ENCODE results near the gene COX14. TPM values are rescaled to one million over a fixed set of nuclear protein-coding genes. Genes with fewer than 3 reads are reported as not detected.
A peak's percentile ranks its signal among the peaks of the same experiment; 100 is the strongest.

The COX14 gene
- polyA plus RNA-seq, 4 donors = 35.6 to 54.2 (median 52.2) TPM

DNA sequence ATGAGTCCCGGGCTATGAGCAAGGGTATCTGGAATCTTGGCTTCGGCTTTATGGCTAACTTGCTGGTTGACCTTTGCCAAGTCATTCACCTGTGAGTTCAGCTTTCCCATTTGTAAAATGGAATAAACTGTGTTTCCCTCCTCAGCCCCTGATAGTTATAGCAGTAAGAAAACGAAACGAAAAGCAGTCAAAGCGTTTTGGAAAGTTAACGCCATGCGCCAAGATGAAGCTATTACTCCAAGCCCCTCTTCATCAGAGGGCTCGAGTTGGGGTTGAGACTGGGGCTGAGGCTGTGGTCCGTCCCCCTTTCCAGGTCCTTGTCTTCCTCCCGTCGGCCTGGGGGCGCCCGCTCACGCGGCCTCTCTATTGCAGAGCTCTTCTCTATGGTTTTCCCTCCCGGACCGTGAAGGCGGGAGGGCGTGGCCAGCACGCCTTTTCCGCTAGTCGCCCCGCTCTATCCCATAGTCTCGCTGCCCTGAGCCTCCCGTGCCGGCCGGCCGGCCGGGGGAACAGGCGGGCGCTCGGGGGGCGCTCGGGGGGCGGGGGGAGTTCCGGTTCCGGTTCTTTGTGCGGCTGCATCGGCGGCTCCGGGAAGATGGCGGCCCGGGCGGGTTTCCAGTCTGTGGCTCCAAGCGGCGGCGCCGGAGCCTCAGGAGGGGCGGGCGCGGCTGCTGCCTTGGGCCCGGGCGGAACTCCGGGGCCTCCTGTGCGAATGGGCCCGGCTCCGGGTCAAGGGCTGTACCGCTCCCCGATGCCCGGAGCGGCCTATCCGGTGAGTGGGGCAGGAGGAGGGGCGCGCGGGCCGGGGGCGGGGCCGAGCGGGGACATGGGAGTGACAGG lies 27.0 kb upstream of the COX14 start, which contains the start of gene SMARCD1:
SMARCD1 (plus strand) TSS at position 568 of the 840 bp plus-strand sequence; CDS start at position 596, 28 bp downstream.
- peak; percentile 85 to 89 (median 87) for DNase-seq (ENCODE audit: low read depth in 4 of 4, low spot score in 3 of 4)

GRCh38 chr12:50085615-50086072 lies 26.4 kb upstream of the COX14 start:
- DNase-seq (ENCODE audit: low read depth in 4 of 4, low spot score in 3 of 4) = no peak

GRCh38 chr12:50086148-50086547 lies 25.9 kb upstream of the COX14 start:
- no peak for DNase-seq (ENCODE audit: low read depth in 4 of 4, low spot score in 3 of 4)

DNA sequence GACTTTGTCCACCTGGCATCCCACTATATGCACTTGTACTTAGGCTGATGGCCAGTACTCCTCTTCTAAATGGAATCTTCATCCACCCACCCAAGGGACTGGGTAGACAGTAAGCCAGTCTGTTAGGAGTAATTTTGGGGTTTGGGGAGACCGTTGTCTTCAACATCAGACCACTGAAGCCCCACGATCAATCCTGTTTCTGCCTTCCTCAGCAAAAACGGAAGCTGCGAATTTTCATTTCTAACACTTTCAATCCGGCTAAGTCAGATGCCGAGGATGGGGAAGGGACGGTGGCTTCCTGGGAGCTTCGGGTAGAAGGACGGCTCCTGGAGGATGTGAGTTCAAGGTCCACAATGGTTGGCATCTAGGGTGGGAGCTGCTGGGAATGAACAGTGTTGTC lies 24.9 kb upstream of the COX14 start:
- no peak for DNase-seq (ENCODE audit: low read depth in 4 of 4, low spot score in 3 of 4)

GRCh38 chr12:50087995-50088394 lies 24.0 kb upstream of the COX14 start:
- DNase-seq (ENCODE audit: low read depth in 4 of 4, low spot score in 3 of 4) = no peak

- no peak for DNase-seq (ENCODE audit: low read depth in 4 of 4, low spot score in 3 of 4)
These were observed 23.3 kb upstream of the COX14 start for GRCh38 chr12:50088577-50089335.

GRCh38 chr12:50089730-50090129 lies 22.3 kb upstream of the COX14 start:
- DNase-seq (ENCODE audit: low read depth in 4 of 4, low spot score in 3 of 4) = no peak

DNA sequence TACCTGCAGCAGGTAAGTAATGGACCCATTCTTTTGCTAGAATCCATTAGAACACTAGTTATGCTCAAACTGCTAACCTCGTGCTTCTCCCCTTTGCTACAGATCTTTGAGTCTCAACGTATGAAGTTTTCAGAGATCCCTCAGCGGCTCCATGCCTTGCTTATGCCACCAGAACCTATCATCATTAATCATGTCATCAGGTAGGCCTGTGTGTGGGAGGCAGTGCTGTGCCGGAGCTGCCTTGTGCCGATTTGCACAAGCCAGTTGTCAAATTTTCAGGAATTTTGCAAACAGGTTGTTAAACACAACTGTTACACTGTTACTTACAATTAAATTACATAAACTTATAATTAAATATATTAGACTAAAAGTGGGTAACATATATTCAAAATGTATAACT lies 21.6 kb upstream of the COX14 start:
- no peak for DNase-seq (ENCODE audit: low read depth in 4 of 4, low spot score in 3 of 4)

- no peak for DNase-seq (ENCODE audit: low read depth in 4 of 4, low spot score in 3 of 4)
These were observed 14.1 kb upstream of the COX14 start for GRCh38 chr12:50097952-50098351.

- DNase-seq (ENCODE audit: low read depth in 4 of 4, low spot score in 3 of 4) = no peak
These were observed 12.6 kb upstream of the COX14 start for GRCh38 chr12:50099302-50100008.

DNA sequence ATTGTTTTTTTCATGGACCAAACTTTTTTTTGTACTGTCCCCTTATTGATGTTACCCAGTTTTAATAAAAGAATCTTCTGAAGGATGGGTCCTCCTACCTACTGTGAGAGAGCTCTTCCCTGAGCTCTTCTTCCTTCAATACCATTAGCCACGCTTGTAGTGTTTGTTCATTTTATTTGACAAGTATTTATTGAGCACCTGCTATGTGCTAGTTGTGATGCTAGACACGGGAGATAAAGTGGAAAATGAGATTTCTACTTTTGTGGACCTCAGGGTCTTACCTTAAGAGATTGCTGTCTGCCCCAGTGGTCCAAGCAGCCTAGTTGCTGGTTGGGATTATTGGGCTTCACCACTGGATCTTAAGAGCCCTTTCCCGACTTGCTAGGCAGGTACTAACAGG lies 11.5 kb upstream of the COX14 start:
- no peak for DNase-seq (ENCODE audit: low read depth in 4 of 4, low spot score in 3 of 4)

- DNase-seq (ENCODE audit: low read depth in 4 of 4, low spot score in 3 of 4) = no peak
These were observed 10.4 kb upstream of the COX14 start for GRCh38 chr12:50101663-50102062.

DNA sequence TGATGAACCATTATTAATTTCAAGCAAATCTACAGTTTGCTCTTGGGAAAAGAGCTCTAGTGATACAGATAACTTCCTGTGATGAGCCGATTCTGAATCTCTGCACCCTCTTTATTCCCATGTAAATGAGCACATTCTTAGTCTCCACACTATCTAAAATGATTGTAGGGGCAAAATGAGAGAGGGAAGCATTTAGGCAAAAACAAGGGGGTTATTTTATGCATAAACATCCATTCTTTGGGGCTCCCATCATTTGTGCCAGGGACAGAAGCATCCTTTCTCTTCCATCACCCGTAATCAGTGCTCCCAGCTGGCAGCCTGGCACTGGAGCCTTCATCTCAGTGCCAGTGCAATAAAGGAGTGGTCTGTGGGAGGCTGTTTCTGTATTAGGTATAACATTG lies 9.9 kb upstream of the COX14 start:
- no peak for DNase-seq (ENCODE audit: low read depth in 4 of 4, low spot score in 3 of 4)

- DNase-seq (ENCODE audit: low read depth in 4 of 4, low spot score in 3 of 4) = no peak
These were observed 9.3 kb upstream of the COX14 start for GRCh38 chr12:50102646-50103309.

DNA sequence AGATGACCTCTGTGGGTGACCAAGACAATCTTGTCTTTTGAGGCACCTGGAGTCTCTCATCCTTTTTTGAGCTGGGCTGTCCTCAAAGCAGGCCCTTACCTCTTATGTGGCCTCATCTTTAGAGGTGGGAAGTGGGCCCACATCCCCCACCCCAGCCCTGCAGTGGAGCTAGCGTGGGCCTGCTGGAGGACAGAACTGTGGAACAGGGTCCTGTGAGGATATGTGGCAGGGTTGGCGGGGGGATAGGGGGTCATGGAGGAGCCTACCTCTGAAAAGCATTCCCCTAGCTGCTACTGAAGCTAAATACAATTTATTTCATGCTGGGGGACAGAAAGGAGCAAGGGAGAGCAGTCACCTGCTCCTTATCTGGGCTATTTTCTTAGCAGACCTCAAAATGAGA lies 8.7 kb upstream of the COX14 start:
- no peak for DNase-seq (ENCODE audit: low read depth in 4 of 4, low spot score in 3 of 4)

GRCh38 chr12:50103767-50104321 lies 8.2 kb upstream of the COX14 start, which contains the start of gene GPD1:
GPD1 (plus strand) TSS chr12:50104008; CDS start chr12:50104051, 43 bp downstream.
- peak in 1 of 4 donors; percentile 20 for DNase-seq (ENCODE audit: low read depth in 4 of 4, low spot score in 3 of 4)

DNA sequence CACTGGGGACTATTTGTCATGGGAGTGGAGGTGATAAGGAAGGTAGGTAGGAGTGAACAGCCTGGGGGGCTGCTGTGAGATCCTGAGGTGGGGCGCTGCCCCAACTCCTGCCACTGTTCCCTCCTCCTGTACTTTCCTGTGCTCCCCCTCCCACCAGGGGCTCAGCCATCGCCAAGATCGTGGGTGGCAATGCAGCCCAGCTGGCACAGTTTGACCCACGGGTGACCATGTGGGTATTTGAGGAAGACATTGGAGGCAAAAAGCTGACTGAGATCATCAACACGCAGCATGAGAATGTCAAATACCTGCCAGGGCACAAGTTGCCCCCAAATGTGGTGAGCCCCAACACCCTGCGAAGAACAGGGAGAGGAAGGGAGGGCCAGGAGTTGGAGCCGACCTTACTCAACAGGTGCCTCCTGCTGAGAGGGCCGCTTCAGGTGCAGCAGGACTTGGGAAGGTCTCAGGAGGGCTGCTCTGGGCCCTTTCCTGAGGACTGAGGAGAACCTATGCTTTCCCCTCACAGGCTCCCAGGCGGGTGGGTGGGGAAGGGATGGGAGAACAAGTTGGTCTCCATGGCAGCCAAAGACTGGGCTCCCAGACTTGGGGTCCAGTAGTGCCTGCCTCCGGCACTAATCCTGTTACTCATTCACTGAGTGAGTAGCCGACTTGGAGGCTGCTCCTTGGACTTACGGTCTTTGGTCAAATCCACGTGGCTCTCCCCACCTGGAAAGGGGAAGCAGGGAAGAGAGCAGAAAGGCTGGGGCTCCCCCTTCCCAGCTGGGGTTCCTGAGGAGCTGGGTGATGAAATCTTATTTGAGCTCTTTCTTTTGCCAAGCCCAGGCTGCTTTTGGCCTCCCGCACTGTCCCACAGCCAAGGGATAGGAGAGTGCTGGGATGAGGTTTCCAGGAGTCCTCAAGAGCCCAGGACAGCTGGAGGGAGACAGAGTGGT lies 7.3 kb upstream of the COX14 start:
- DNase-seq (ENCODE audit: low read depth in 4 of 4, low spot score in 3 of 4) = peak in 1 of 4 donors; percentile 45

DNA sequence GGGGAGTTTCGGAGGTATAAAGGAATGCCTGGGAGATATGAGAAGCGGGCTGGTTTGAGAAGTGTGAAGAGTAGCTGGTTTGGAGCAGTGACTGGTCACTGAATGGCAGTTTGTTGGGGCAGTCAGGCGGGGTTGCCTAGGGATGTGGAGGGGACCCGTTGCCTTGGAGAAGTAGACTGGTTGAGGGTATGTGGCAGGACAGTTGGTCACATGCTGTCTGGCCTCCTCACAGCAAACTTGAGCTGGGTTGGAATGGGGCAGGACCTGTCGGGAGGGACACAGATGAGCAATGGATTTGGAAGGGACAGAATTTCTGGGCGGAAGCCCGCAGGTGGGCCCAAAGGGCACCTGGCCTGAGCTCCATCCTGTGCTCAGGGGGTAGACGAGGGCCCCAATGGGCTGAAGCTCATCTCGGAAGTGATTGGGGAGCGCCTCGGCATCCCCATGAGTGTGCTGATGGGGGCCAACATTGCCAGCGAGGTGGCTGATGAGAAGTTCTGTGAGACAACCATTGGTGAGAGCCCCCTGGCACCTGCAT lies 6.1 kb upstream of the COX14 start:
- no peak for DNase-seq (ENCODE audit: low read depth in 4 of 4, low spot score in 3 of 4)

DNA sequence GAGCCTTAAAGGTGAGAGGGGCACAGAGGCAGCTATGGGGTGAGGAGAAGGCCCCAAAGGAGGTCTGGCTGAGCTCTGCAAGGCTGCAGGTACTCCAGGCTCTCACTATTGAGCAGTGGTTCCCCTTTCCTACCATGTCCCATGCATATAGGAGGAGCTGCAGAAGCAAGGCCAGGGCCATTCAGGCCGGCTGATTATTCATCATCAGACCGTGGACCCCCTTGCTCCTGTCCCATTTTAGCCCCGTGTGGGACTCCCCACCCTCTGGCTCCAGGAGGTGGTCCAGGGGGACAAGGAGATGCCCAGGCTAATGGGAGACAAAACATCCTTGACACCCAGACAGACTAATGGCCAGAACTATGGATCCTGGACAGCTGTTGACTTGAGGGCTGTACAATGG lies 5.1 kb upstream of the COX14 start:
- DNase-seq (ENCODE audit: low read depth in 4 of 4, low spot score in 3 of 4) = no peak
